Vagina (tissue), 2 donors: ENCODE data around the gene ELL3.

ENCODE experiments used
- CTCF ChIP-seq, 3 experiments: fragments of 450-650 bp in 2 of 3; fragments of 200-600 bp in 1 of 3; sonication (generic) in 1 of 3; IDR thresholded peaks; one replicate each; pipeline ENCODE4 v1.5.1; 2017 to 2019; ENCODE audit warnings: antibody characterized with exemption in 3 of 3, mild to moderate bottlenecking in 2 of 3, moderate library complexity in 2 of 3
- POLR2A ChIP-seq, 2 donors: fragments of 450-650 bp; IDR thresholded peaks; one replicate each; pipeline ENCODE4 v1.6.1; 2017; ENCODE audit warnings: antibody characterized with exemption in 2 of 2, mild to moderate bottlenecking in 2 of 2, moderate library complexity in 2 of 2
- POLR2AphosphoS5 ChIP-seq, 2 donors: sonication (generic); formaldehyde crosslinking; IDR thresholded peaks; one replicate each; pipeline ENCODE4 v1.9.0; 2017; ENCODE audit warnings: antibody characterized with exemption in 2 of 2, mild to moderate bottlenecking in 2 of 2, low read depth in 1 of 2; ENCODE audit not compliant: insufficient read depth in 1 of 2

- TF ChIP-seq POLR2AphosphoS5 (IDR thresholded peaks at IDR 0.05; ENCODE audit: insufficient read depth in 1 of 2, low read depth in 1 of 2) (no peak), CTCF (IDR thresholded peaks at IDR 0.05) (no peak), POLR2A (IDR thresholded peaks at IDR 0.05) (no peak)
Observed at GRCh38 chr15:43821505-43821904, 44.7 kb upstream of the ELL3 start.
